HL-60/S4 (cell line): ENCODE measurements around the gene FAM53B.

Source experiments
- in situ Hi-C: fragments of 300-500 bp; cut with MboI; formaldehyde crosslinking; loops from 2 replicates; pipeline ENCODE4 v1.14.3; 2022; ENCODE audit warnings: low sequenced_read_pairs

The FAM53B gene

GRCh38 chr10:124652200-124652599, 92.0 kb downstream of the FAM53B start:
- in situ Hi-C loops = no loop called here

- in situ Hi-C loops = no loop called here
These were observed 92.7 kb downstream of the FAM53B start for GRCh38 chr10:124651402-124651891.

- in situ Hi-C loops = no loop called here
These were observed 93.3 kb downstream of the FAM53B start for GRCh38 chr10:124650820-124651401.

- in situ Hi-C loops = no loop called here
These were observed 93.9 kb downstream of the FAM53B start for GRCh38 chr10:124650263-124650662.

GRCh38 chr10:124649214-124649613, 95.0 kb downstream of the FAM53B start:
- in situ Hi-C loops = no loop called here

- in situ Hi-C loops = no loop called here
These were observed 95.4 kb downstream of the FAM53B start for GRCh38 chr10:124648738-124649137.

GRCh38 chr10:124648131-124648475, 96.1 kb downstream of the FAM53B start:
- in situ Hi-C loops = no loop called here

- in situ Hi-C loops = no loop called here
These were observed 96.6 kb downstream of the FAM53B start for GRCh38 chr10:124647421-124648130.

GRCh38 chr10:124646483-124647352, 97.5 kb downstream of the FAM53B start:
- in situ Hi-C loops = no loop called here

- in situ Hi-C loops = no loop called here
These were observed 98.6 kb downstream of the FAM53B start for GRCh38 chr10:124645467-124646095.

GRCh38 chr10:124644771-124645415, 99.3 kb downstream of the FAM53B start:
- in situ Hi-C loops = no loop called here

- in situ Hi-C loops = no loop called here
These were observed 99.9 kb downstream of the FAM53B start for GRCh38 chr10:124644236-124644635.

GRCh38 chr10:124643330-124644009, 100.7 kb downstream of the FAM53B start:
- in situ Hi-C loops = no loop called here

GRCh38 chr10:124642088-124642710, 102.0 kb downstream of the FAM53B start:
- in situ Hi-C loops = no loop called here

- in situ Hi-C loops = no loop called here
These were observed 102.7 kb downstream of the FAM53B start for GRCh38 chr10:124641282-124642087.

GRCh38 chr10:124640538-124641231, 103.5 kb downstream of the FAM53B start:
- in situ Hi-C loops = no loop called here

GRCh38 chr10:124640056-124640455, 104.1 kb downstream of the FAM53B start:
- in situ Hi-C loops = no loop called here

- in situ Hi-C loops = loop anchor here (10.0 kb wide), 1 partner anchor 95 kb away; no protein-coding TSS in a partner anchor
These were observed 104.5 kb downstream of the FAM53B start for GRCh38 chr10:124639646-124640045.
